Suprapubic skin (tissue), 4 donors: ENCODE data around the gene CADM4. TPM values are rescaled to one million over a fixed set of nuclear protein-coding genes. Genes with fewer than 3 reads are reported as not detected.

Source experiments
- DNase-seq, 2 donors: peaks; one replicate each; pipeline ENCODE4 v3.0.0-alpha.2; 2019; ENCODE audit warnings: low spot score in 2 of 2
- H3K27ac ChIP-seq: fragments of 200-600 bp; sonication (generic); one replicate; pipeline ENCODE4 v1.5.1; 2019
- H3K27me3 ChIP-seq: fragments of 200-600 bp; sonication (generic); one replicate; pipeline ENCODE4 v1.5.1; 2019
- H3K36me3 ChIP-seq: fragments of 200-600 bp; sonication (generic); one replicate; pipeline ENCODE4 v1.5.1; 2019
- H3K4me1 ChIP-seq: fragments of 200-600 bp; sonication (generic); one replicate; pipeline ENCODE4 v1.5.1; 2019
- H3K4me3 ChIP-seq: fragments of 200-600 bp; sonication (generic); one replicate; pipeline ENCODE4 v1.5.1; 2019; ENCODE audit warnings: mild to moderate bottlenecking
- H3K9me3 ChIP-seq: fragments of 200-600 bp; sonication (generic); one replicate; pipeline ENCODE4 v1.5.1; 2019
- EP300 ChIP-seq: sonication (generic); formaldehyde crosslinking; IDR thresholded peaks from one replicate; pipeline ENCODE4 v1.6.1; 2017; ENCODE audit warnings: antibody characterized with exemption
- POLR2A ChIP-seq, 2 donors: fragments of 450-650 bp; IDR thresholded peaks; one replicate each; pipeline ENCODE4 v1.6.1; 2017; ENCODE audit warnings: antibody characterized with exemption in 2 of 2, mild to moderate bottlenecking in 2 of 2, moderate library complexity in 2 of 2
- POLR2AphosphoS5 ChIP-seq, 3 donors: sonication (generic); formaldehyde crosslinking; IDR thresholded peaks; one replicate each; pipeline ENCODE4 v1.6.1; 2017; ENCODE audit warnings: antibody characterized with exemption in 3 of 3
- WGBS: methylation state at CpG from one replicate; pipeline ENCODE4 v1.1.5; 2018; 5-methylcytosine and 5-hydroxymethylcytosine counted together
- total RNA-seq, 4 donors: library from RNA; depleted of rRNA; stranded (reverse); fragments of >200 nt; gene quantifications; one replicate each; pipeline ENCODE4 v1.1.0, GENCODE V29; 2016
- TF ChIP-seq, protein P1 (sequence below), 2 donors: fragments of 200-600 bp in 1 of 2; fragments of 450-650 bp in 1 of 2; sonication (generic) in 1 of 2; IDR thresholded peaks; one replicate each; pipeline ENCODE4 v1.5.1; 2016 to 2019; ENCODE audit warnings: antibody characterized with exemption in 2 of 2, mild to moderate bottlenecking in 1 of 2, moderate library complexity in 1 of 2

Gene CADM4
- total RNA-seq, 4 donors from 2014 or later = 14.1 to 23.8 (median 15.7) TPM

- Histone ChIP-seq H3K27ac (peak overlapping the region; percentile 96), H3K9me3 (no peaks in the 10 kb centered on the region), H3K27me3 (no peaks in the 10 kb centered on the region), H3K4me3 (peak overlapping the region; percentile 60), H3K4me1 (peaks cover 40% of the 10 kb centered on the region), H3K36me3 (peaks cover 40% of the 10 kb centered on the region)
- peak in 1 of 2 donors; percentile 78 for DNase-seq
- 3% methylated on average over 48 of the region's 64 CpGs for WGBS
- TF ChIP-seq EP300 = no peak
- TF ChIP-seq, protein P1, sequence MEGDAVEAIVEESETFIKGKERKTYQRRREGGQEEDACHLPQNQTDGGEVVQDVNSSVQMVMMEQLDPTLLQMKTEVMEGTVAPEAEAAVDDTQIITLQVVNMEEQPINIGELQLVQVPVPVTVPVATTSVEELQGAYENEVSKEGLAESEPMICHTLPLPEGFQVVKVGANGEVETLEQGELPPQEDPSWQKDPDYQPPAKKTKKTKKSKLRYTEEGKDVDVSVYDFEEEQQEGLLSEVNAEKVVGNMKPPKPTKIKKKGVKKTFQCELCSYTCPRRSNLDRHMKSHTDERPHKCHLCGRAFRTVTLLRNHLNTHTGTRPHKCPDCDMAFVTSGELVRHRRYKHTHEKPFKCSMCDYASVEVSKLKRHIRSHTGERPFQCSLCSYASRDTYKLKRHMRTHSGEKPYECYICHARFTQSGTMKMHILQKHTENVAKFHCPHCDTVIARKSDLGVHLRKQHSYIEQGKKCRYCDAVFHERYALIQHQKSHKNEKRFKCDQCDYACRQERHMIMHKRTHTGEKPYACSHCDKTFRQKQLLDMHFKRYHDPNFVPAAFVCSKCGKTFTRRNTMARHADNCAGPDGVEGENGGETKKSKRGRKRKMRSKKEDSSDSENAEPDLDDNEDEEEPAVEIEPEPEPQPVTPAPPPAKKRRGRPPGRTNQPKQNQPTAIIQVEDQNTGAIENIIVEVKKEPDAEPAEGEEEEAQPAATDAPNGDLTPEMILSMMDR (IDR thresholded peaks at IDR 0.05) = peak; percentile 35 to 87
Observed at GRCh38 chr19:43594710-43595604, 44.7 kb downstream of the CADM4 start.

- Histone ChIP-seq H3K27me3 (no peaks in the 10 kb centered on the region), H3K27ac (no peak overlapping the region), H3K4me3 (peak overlapping the region; percentile 60), H3K4me1 (peaks cover 40% of the 10 kb centered on the region), H3K9me3 (no peaks in the 10 kb centered on the region), H3K36me3 (peaks cover 40% of the 10 kb centered on the region)
- TF ChIP-seq, protein P1 (IDR thresholded peaks at IDR 0.05) = no peak
- TF ChIP-seq EP300 (no peak), POLR2A (IDR thresholded peaks at IDR 0.05) (no peak), POLR2AphosphoS5 (IDR thresholded peaks at IDR 0.05) (no peak)
- no peak for DNase-seq
- 88% methylated on average over 10 of the region's 10 CpGs for WGBS
Observed at GRCh38 chr19:43594081-43594697, 45.5 kb downstream of the CADM4 start.

DNA sequence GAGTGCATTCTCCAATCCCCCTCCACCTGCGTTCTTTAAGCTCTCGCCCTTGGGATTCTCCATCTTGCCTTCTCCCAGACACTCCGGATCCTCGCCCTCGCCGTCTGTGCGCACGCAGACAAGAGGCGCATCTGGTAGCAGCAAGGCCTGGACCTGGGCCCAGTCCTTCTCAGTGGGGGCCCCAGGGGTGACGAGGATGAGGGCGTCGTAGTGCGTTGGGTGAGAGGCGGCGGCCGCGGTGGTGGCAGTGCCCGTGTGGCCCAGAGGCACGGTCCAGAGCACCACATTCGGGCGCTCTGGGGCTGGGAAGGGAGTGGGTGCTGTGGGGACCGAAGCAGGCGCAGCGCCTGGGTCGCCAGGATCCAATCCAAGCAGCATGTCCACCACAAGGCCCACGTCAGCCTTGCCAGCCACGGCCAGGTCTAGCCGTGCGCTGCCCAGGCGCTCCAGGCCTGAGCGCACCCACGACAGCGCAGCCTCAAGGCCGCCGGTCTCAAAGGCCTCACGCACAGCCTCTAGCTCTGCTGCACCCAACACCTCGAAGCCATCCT lies 46.8 kb downstream of the CADM4 start:
- 88% methylated on average over 26 of the region's 37 CpGs for WGBS
- H3K9me3 ChIP-seq = no peaks in the 10 kb centered on the region
- H3K27ac ChIP-seq = no peak overlapping the region
- TF ChIP-seq POLR2AphosphoS5 (IDR thresholded peaks at IDR 0.05) (no peak), EP300 (no peak), POLR2A (IDR thresholded peaks at IDR 0.05) (no peak)
- TF ChIP-seq, protein P1 (IDR thresholded peaks at IDR 0.05) = no peak
- no peaks in the 10 kb centered on the region for H3K27me3 ChIP-seq
- no peak for DNase-seq
- H3K4me1 ChIP-seq = peaks cover 37% of the 10 kb centered on the region
- no peak overlapping the region for H3K4me3 ChIP-seq
- H3K36me3 ChIP-seq = peaks cover 33% of the 10 kb centered on the region

- WGBS = 94% methylated on average over 21 of the region's 63 CpGs
- H3K36me3 ChIP-seq = peaks cover 33% of the 10 kb centered on the region
- TF ChIP-seq EP300 (no peak), POLR2AphosphoS5 (IDR thresholded peaks at IDR 0.05) (no peak), POLR2A (IDR thresholded peaks at IDR 0.05) (no peak)
- TF ChIP-seq, protein P1 (IDR thresholded peaks at IDR 0.05) = no peak
Observed at GRCh38 chr19:43591904-43592772, 47.5 kb downstream of the CADM4 start.

More at GRCh38 chr19:43591904-43592772, 47.5 kb downstream of the CADM4 start:
- H3K27ac ChIP-seq = no peak overlapping the region
- no peak for DNase-seq
- H3K4me1 ChIP-seq = peaks cover 30% of the 10 kb centered on the region
- H3K27me3 ChIP-seq = no peaks in the 10 kb centered on the region
- H3K4me3 ChIP-seq = no peak overlapping the region
- no peaks in the 10 kb centered on the region for H3K9me3 ChIP-seq
